Stimulated activated CD4-positive, alpha-beta T cell treated with anti-CD3 and anti-CD28 coated beads, Interleukin-12 subunit alpha, Interleukin-12 subunit beta, amount 100 ng/mL, for 4 hours (primary cell): ENCODE measurements around the gene DNMT3A.
A peak's percentile ranks its signal among the peaks of the same experiment; 100 is the strongest.

Experiments used
- DNase-seq: peaks from one replicate; pipeline ENCODE4 v3.0.0-alpha.2; 2020

The DNMT3A gene

GRCh38 chr2:25303633-25304236 is 38.0 kb downstream of the DNMT3A start:
- no peak for DNase-seq

DNA sequence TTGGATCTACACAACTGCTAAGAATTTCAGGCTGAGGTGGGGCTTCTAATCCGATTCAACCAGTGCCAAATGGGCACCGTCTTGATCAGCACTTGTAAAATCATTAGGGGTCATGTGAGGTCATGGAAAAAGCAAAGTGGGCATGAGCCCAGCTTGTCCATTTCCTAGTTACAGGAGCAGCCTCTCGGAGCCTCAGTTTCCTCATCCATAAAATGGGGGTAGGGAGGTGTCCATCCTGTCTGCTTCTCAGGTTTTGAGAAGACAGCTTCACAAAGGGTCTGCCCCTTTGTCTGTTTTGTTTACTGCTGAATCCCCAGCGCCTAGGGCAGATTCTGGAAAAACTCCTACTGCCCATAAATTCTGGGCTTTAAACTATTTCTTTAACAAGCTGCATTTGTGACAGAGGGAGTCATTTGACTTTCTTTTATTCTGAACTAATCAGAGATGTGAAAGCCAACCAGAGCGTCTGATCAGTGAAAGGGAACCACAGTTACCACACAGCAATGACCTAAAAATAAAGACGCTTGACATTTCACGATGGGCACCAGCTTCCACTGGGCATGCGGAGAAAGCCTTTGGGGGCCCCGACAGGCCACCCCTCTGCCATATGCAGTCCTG is 38.9 kb downstream of the DNMT3A start:
- DNase-seq = no peak

- peak; percentile 55 for DNase-seq
Observed at GRCh38 chr2:25301453-25302352, 40.0 kb downstream of the DNMT3A start.

GRCh38 chr2:25300001-25300400 is 41.7 kb downstream of the DNMT3A start:
- no peak for DNase-seq

- DNase-seq = no peak
Observed at GRCh38 chr2:25298776-25299431, 42.8 kb downstream of the DNMT3A start.

DNA sequence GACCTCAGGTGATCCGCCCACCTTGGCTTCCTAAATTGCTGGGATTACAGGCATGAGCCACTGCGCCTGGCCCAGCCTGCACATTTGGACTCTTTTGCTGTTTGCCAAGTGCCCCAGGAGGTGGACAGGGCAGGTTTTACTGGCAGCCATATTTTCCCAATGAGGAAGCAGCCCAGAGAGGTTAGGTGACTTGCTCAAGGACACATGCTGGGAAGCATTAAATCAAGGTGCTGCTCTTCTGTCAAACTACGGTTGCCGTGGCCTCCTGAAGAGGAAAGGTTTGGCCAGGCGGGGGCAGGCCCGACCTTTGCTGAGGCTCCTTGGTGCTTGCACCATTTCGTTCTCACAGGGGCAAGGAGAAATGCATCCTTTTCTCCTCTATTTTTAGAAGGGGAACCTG is 44.0 kb downstream of the DNMT3A start:
- DNase-seq = no peak

GRCh38 chr2:25295621-25296020 is 46.1 kb downstream of the DNMT3A start:
- no peak for DNase-seq

GRCh38 chr2:25294573-25295462 is 46.9 kb downstream of the DNMT3A start:
- peak; percentile 62 for DNase-seq

DNA sequence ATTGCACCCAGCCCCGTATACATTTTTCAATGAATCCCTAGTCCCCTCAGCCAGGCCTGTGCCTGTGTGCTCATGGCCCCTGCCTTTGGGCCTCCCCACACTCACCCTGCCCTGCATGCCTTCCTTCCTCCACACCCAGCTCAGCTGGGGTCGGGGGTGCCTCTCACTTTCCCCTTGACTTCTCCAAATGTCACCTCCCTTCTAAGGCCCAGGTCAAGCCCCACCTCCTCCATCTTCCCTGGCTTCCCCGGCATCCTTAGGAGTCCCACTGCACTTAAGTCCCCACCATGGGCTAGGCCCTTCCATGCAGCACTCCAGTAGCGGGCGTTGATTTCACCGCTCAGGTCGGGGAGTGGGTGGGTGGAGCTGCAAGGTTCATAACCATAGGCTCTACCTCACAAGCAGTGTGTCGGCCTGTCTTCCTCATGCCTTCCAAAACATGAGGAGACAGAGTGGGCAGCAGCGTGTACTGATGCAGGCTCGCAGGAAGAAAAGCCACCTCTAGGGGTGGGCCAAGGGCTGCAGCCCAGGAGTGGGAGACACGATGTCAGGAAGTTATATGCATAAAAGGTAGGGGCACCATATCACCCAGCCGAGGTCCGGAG is 47.7 kb downstream of the DNMT3A start:
- no peak for DNase-seq

GRCh38 chr2:25293145-25293544 is 48.6 kb downstream of the DNMT3A start:
- no peak for DNase-seq

- no peak for DNase-seq
Observed at GRCh38 chr2:25292408-25292807, 49.3 kb downstream of the DNMT3A start.

- DNase-seq = no peak
Observed at GRCh38 chr2:25290811-25291495, 50.8 kb downstream of the DNMT3A start.

GRCh38 chr2:25286723-25287483 is 54.8 kb downstream of the DNMT3A start:
- DNase-seq = no peak

DNA sequence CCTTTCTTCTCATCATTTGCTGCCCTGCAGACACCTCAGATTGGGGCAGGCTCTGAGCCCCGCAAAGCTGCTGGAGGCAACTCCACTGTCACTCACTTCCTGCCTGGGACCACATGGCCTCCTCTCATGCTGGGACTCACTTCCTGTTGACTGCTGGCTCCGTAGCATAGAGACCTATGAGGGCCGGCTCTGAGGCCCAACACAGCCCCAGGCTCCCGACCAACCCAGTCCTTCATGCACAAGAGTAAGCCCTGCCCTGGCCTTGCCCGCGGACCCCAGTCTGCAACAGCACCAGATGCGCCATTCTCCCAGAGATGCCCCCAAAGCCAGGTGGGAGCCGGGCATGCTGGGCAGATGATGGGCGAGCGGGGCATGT is 55.7 kb downstream of the DNMT3A start:
- peak; percentile 44 for DNase-seq

GRCh38 chr2:25285265-25286024 is 56.3 kb downstream of the DNMT3A start:
- no peak for DNase-seq

DNA sequence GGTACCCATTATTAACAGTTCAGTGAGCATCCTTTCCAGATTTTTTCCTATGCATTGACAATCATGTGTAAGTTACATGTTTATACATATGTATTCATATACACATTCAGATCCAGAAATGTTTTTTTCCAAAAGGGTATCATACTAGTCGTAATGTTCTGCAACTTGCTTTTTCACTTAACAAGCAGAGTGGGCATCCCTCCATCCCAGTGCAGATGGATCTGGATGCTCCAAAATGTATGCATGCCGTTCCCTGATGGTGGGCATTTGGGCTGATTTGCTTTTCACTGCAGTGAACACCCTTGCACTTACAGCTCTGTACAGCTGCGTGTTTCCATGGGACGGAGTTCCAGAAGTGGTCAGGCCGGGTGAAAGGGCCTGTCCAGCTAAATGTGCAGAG is 57.0 kb downstream of the DNMT3A start:
- DNase-seq = no peak

- DNase-seq = no peak
Observed at GRCh38 chr2:25283921-25284320, 57.8 kb downstream of the DNMT3A start.

DNA sequence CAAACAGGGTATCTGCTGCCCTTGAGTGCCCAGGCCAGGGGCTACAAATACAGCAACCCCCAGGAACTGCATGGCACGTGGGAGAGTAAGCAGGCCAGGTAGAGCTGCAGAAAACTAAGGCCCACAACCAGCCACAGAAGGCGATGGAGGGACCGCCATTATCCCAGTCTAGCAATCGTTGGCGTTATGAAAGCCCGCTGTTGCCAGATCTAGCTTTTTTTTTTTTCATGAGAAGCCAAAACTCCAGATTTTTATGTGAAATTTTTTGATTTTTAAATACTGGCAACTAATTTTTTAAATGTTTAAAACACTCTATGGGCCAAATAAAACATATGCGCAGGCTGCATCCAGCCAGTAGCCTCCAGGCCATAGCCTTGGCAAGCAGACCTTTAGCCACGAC is 59.8 kb downstream of the DNMT3A start:
- no peak for DNase-seq

GRCh38 chr2:25281522-25281921 is 60.2 kb downstream of the DNMT3A start:
- DNase-seq = no peak
